GM12878 (cell line): ENCODE results near the gene IFNAR1. TPM values are rescaled to one million over a fixed set of nuclear protein-coding genes. Genes with fewer than 3 reads are reported as not detected.

Experiments
- IKZF1 ChIP-seq: fragments of 450-650 bp; conservative IDR thresholded peaks from 2 replicates; pipeline ENCODE4 v1.6.1; 2017; ENCODE audit warnings: antibody characterized with exemption, mild to moderate bottlenecking
- MTA3 ChIP-seq: IDR thresholded peaks from 2 replicates; pipeline ENCODE4 v1.6.1; 2012; ENCODE audit warnings: low read length, inconsistent platforms, borderline replicate concordance
- SREBF2 ChIP-seq: IDR thresholded peaks from 2 replicates; pipeline ENCODE4 v1.6.1; 2012; ENCODE audit warnings: mild to moderate bottlenecking, low read length
- TCF7 ChIP-seq: IDR thresholded peaks from 2 replicates; pipeline ENCODE4 v1.6.1; 2014; ENCODE audit warnings: antibody characterized with exemption, borderline replicate concordance
- polyA plus RNA-seq, 11 experiments: library from polyadenylated mRNA; depleted of rRNA in 4 of 11; unstranded in 6 of 11; stranded (reverse) in 5 of 11; fragments of >200 nt; fragmentation: Nextera tagmentation in 4 of 11; fragmentation: Illumina TruSeq in 1 of 11; extraction: Ambion mirVana in 4 of 11; extraction: Trizol in 1 of 11; gene quantifications; 1 replicate in 1 of 11; 2 replicates in 10 of 11; pipeline versions ENCODE4 v1.2.1 to v1.2.3, GENCODE V29; 2011 to 2016; ENCODE audit warnings: inconsistent platforms in 2 of 11, missing spikeins in 2 of 11, low read depth in 1 of 11
- total RNA-seq, 4 experiments: library from RNA; depleted of rRNA in 3 of 4; stranded (reverse); fragments of >200 nt in 3 of 4; fragmentation: Illumina TruSeq in 1 of 4; extraction: Trizol in 1 of 4; gene quantifications; 2 replicates each; pipeline versions ENCODE4 v1.2.1 to v1.2.3, GENCODE V29; 2013 to 2021
- TF ChIP-seq, protein P1 (sequence below): fragments of 450-650 bp; formaldehyde crosslinking; IDR thresholded peaks from 2 replicates; pipeline ENCODE4 v1.5.0; 2022; ENCODE audit warnings: mild to moderate bottlenecking, missing genetic modification characterization
- TF ChIP-seq, protein P2 (sequence below): fragments of 450-650 bp; IDR thresholded peaks from 2 replicates; pipeline ENCODE4 v1.6.1; 2016; ENCODE audit warnings: mild to moderate bottlenecking

Gene IFNAR1
- total and polyA plus RNA-seq, 10 of the 15 experiments (the other 5 are each of a cell fraction or from before 2014, with no cell fraction given) = 12.0 to 62.4 (median 24.6) TPM

DNA sequence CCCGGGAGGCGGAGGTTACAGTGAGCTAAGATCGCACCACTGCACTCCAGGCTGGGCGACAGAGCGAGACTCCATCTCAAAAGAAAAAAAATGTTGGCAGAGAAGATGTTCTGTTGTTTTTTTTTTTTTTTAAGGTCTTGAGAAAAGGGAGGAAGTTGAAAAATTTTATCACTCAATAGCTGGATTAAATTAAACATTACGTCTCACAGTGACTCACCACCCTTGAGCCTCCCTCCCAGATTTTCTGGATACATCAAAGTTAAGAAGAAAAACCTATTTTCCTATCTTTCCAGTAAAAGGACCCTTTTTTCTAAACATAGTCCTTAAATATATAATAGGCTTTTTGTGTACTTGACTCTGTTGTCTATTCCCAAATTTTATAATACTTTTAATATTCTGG lies 35.5 kb downstream of the IFNAR1 start (continued):
- TF ChIP-seq, protein P1, sequence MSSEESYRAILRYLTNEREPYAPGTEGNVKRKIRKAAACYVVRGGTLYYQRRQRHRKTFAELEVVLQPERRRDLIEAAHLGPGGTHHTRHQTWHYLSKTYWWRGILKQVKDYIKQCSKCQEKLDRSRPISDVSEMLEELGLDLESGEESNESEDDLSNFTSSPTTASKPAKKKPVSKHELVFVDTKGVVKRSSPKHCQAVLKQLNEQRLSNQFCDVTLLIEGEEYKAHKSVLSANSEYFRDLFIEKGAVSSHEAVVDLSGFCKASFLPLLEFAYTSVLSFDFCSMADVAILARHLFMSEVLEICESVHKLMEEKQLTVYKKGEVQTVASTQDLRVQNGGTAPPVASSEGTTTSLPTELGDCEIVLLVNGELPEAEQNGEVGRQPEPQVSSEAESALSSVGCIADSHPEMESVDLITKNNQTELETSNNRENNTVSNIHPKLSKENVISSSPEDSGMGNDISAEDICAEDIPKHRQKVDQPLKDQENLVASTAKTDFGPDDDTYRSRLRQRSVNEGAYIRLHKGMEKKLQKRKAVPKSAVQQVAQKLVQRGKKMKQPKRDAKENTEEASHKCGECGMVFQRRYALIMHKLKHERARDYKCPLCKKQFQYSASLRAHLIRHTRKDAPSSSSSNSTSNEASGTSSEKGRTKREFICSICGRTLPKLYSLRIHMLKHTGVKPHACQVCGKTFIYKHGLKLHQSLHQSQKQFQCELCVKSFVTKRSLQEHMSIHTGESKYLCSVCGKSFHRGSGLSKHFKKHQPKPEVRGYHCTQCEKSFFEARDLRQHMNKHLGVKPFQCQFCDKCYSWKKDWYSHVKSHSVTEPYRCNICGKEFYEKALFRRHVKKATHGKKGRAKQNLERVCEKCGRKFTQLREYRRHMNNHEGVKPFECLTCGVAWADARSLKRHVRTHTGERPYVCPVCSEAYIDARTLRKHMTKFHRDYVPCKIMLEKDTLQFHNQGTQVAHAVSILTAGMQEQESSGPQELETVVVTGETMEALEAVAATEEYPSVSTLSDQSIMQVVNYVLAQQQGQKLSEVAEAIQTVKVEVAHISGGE (CRISPR knock-in tag) = no peak
- TF ChIP-seq IKZF1 = no peak
- no peak for TF ChIP-seq SREBF2
- no peak for TF ChIP-seq MTA3
- TF ChIP-seq, protein P2, sequence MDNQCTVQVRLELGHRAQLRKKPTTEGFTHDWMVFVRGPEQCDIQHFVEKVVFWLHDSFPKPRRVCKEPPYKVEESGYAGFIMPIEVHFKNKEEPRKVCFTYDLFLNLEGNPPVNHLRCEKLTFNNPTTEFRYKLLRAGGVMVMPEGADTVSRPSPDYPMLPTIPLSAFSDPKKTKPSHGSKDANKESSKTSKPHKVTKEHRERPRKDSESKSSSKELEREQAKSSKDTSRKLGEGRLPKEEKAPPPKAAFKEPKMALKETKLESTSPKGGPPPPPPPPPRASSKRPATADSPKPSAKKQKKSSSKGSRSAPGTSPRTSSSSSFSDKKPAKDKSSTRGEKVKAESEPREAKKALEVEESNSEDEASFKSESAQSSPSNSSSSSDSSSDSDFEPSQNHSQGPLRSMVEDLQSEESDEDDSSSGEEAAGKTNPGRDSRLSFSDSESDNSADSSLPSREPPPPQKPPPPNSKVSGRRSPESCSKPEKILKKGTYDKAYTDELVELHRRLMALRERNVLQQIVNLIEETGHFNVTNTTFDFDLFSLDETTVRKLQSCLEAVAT = no peak
- TF ChIP-seq TCF7 = no peak
